ENCODE results near the gene CNOT3. TPM values are rescaled to one million over a fixed set of nuclear protein-coding genes. Genes with fewer than 3 reads are reported as not detected.

The CNOT3 gene
- total and polyA plus RNA-seq, 2 of the 13 experiments (the other 11 are each of a cell fraction or from before 2014, with no cell fraction given): 4.3 to 5.8 TPM

- TF ChIP-seq, protein P1, sequence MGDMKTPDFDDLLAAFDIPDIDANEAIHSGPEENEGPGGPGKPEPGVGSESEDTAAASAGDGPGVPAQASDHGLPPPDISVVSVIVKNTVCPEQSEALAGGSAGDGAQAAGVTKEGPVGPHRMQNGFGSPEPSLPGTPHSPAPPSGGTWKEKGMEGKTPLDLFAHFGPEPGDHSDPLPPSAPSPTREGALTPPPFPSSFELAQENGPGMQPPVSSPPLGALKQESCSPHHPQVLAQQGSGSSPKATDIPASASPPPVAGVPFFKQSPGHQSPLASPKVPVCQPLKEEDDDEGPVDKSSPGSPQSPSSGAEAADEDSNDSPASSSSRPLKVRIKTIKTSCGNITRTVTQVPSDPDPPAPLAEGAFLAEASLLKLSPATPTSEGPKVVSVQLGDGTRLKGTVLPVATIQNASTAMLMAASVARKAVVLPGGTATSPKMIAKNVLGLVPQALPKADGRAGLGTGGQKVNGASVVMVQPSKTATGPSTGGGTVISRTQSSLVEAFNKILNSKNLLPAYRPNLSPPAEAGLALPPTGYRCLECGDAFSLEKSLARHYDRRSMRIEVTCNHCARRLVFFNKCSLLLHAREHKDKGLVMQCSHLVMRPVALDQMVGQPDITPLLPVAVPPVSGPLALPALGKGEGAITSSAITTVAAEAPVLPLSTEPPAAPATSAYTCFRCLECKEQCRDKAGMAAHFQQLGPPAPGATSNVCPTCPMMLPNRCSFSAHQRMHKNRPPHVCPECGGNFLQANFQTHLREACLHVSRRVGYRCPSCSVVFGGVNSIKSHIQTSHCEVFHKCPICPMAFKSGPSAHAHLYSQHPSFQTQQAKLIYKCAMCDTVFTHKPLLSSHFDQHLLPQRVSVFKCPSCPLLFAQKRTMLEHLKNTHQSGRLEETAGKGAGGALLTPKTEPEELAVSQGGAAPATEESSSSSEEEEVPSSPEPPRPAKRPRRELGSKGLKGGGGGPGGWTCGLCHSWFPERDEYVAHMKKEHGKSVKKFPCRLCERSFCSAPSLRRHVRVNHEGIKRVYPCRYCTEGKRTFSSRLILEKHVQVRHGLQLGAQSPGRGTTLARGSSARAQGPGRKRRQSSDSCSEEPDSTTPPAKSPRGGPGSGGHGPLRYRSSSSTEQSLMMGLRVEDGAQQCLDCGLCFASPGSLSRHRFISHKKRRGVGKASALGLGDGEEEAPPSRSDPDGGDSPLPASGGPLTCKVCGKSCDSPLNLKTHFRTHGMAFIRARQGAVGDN (CRISPR knock-in tag; IDR thresholded peaks at IDR 0.05): peak; percentile 67
- TF ChIP-seq HNRNPUL1 (IDR thresholded peaks at IDR 0.05; ENCODE audit: low read depth, low read length): 0 out of 2 replicates have a peak, but pooled peaks have one; percentile 29
- TF ChIP-seq TGIF2 (CRISPR knock-in tag; IDR thresholded peaks at IDR 0.05): no peak
- peak; percentile 72 for TF ChIP-seq POLR2AphosphoS5 (IDR thresholded peaks at IDR 0.05; ENCODE audit: low read depth, low read length)
- TF ChIP-seq ZGPAT (CRISPR knock-in tag; IDR thresholded peaks at IDR 0.05): peak; percentile 65; the same call in 1 of the 2 replicates
- no peak for TF ChIP-seq SRF (IDR thresholded peaks at IDR 0.05; ENCODE audit: low read depth, low read length)
- peak; percentile 28; the same call in 1 of the 2 replicates for TF ChIP-seq HNF4A (CRISPR knock-in tag; IDR thresholded peaks at IDR 0.05)
- TF ChIP-seq ZNF788 (CRISPR knock-in tag; IDR thresholded peaks at IDR 0.05; ENCODE audit: borderline replicate concordance): 0 out of 2 replicates have a peak, but pooled peaks have one; percentile 19
- TF ChIP-seq, protein P2, sequence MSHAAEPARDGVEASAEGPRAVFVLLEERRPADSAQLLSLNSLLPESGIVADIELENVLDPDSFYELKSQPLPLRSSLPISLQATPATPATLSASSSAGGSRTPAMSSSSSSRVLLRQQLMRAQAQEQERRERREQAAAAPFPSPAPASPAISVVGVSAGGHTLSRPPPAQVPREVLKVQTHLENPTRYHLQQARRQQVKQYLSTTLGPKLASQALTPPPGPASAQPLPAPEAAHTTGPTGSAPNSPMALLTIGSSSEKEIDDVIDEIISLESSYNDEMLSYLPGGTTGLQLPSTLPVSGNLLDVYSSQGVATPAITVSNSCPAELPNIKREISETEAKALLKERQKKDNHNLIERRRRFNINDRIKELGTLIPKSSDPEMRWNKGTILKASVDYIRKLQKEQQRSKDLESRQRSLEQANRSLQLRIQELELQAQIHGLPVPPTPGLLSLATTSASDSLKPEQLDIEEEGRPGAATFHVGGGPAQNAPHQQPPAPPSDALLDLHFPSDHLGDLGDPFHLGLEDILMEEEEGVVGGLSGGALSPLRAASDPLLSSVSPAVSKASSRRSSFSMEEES (CRISPR knock-in tag; IDR thresholded peaks at IDR 0.05): no peak
- TF ChIP-seq KLF9 (CRISPR knock-in tag; IDR thresholded peaks at IDR 0.05; ENCODE audit: low read depth): no peak
- TF ChIP-seq ISL2 (CRISPR knock-in tag; IDR thresholded peaks at IDR 0.05): no peak; the same call in 1 of the 2 replicates
- peak in 1 of 2 experiments; percentile 1; a peak in 1 of 4 replicates for TF ChIP-seq KLF16 (CRISPR knock-in tag; IDR thresholded peaks at IDR 0.05)
- TF ChIP-seq ZBTB7B (CRISPR knock-in tag; IDR thresholded peaks at IDR 0.05): peak; percentile 31; the same call in 1 of the 2 replicates
- no peak for TF ChIP-seq ZNF530 (CRISPR knock-in tag; IDR thresholded peaks at IDR 0.05; ENCODE audit: low read depth)
- peak; percentile 84 for TF ChIP-seq ZFX (CRISPR knock-in tag; IDR thresholded peaks at IDR 0.05; ENCODE audit: low read depth)
- TF ChIP-seq HINFP (CRISPR knock-in tag; IDR thresholded peaks at IDR 0.05; ENCODE audit: low read depth): peak; percentile 79; the same call in 1 of the 2 replicates
- peak; percentile 47 for TF ChIP-seq ZNF572 (CRISPR knock-in tag; IDR thresholded peaks at IDR 0.05)
- 0 out of 2 replicates have a peak, but pooled peaks have one; percentile 65 for TF ChIP-seq ZNF468 (CRISPR knock-in tag; IDR thresholded peaks at IDR 0.05)
- TF ChIP-seq HMG20A (CRISPR knock-in tag; IDR thresholded peaks at IDR 0.05; ENCODE audit: borderline replicate concordance): no peak
- no peak for TF ChIP-seq ZFP36L2 (CRISPR knock-in tag; IDR thresholded peaks at IDR 0.05)
- peak; percentile 32; the same call in 1 of the 2 replicates for TF ChIP-seq ZBTB20 (CRISPR knock-in tag; IDR thresholded peaks at IDR 0.05; ENCODE audit: borderline replicate concordance, low read depth)
- no peak for TF ChIP-seq YEATS2 (CRISPR knock-in tag; IDR thresholded peaks at IDR 0.05; ENCODE audit: borderline replicate concordance)
Observed at GRCh38 chr19:54191011-54191810, 53.6 kb downstream of the CNOT3 start, which contains the start of gene TSEN34 (continued).

All from HepG2 (cell line).